Stimulated activated naive CD8-positive, alpha-beta T cell treated with anti-CD3 and anti-CD28 coated beads, Interleukin-15, Interleukin-2, amounts not matched to agents 100 ng/mL and 50 ng/mL, for 24 hours (primary cell): Measurements from ENCODE around the gene RPS6KL1.

Experiments used
- H3K27ac Mint-ChIP-seq: one replicate; pipeline ENCODE4 v1.8.0; 2021; ENCODE audit warnings: mild to moderate bottlenecking, mixed read lengths
- H3K27me3 Mint-ChIP-seq: one replicate; pipeline ENCODE4 v1.8.0; 2021; ENCODE audit warnings: mixed read lengths
- H3K36me3 Mint-ChIP-seq: one replicate; pipeline ENCODE4 v1.8.0; 2021; ENCODE audit warnings: low read depth, mixed read lengths
- H3K4me1 Mint-ChIP-seq: one replicate; pipeline ENCODE4 v1.8.0; 2021; ENCODE audit warnings: low read depth, mixed read lengths
- H3K4me3 Mint-ChIP-seq: one replicate; pipeline ENCODE4 v1.8.0; 2021; ENCODE audit warnings: mild to moderate bottlenecking, mixed read lengths
- H3K9me3 Mint-ChIP-seq: one replicate; pipeline ENCODE4 v1.8.0; 2021; ENCODE audit warnings: mixed read lengths

Gene RPS6KL1

GRCh38 chr14:74902941-74903705 is 19.9 kb downstream of the RPS6KL1 start:
- H3K4me1 Mint-ChIP-seq, result no peaks in the 10 kb centered on the region
- H3K36me3 Mint-ChIP-seq, result peaks cover 50% of the 10 kb centered on the region
- H3K9me3 Mint-ChIP-seq, result no peaks in the 10 kb centered on the region
- no peak overlapping the region for H3K4me3 Mint-ChIP-seq
- H3K27me3 Mint-ChIP-seq, result no peaks in the 10 kb centered on the region
- H3K27ac Mint-ChIP-seq, result peak overlapping the region; percentile 45

DNA sequence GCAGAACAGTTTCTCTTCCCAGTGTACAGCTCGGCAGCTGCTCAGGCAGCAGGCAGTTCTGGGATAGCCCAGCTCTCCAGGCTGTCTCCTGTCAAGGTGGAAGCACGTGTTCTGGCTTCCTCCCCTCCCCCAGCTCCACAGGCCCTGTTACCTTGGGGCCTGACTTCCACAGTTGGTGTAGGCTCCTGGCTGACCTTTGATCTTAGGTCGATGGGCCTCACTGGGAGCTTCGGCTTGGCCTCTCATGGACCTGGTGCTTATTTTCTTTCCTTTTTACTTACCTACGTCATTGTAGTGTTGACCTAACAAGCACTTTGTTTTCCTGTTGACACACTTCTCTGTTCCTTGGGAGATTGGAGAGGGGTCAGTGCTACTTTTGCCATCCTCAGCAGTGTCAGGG is 24.4 kb downstream of the RPS6KL1 start:
- Mint-ChIP-seq H3K9me3 (no peaks in the 10 kb centered on the region), H3K36me3 (peaks cover 80% of the 10 kb centered on the region), H3K27ac (peak overlapping the region; percentile 45)

GRCh38 chr14:74898083-74898482 is 25.0 kb downstream of the RPS6KL1 start:
- no peak overlapping the region for H3K4me3 Mint-ChIP-seq
- H3K27me3 Mint-ChIP-seq, result no peaks in the 10 kb centered on the region
- H3K27ac Mint-ChIP-seq, result peak overlapping the region; percentile 15
- H3K4me1 Mint-ChIP-seq, result peaks cover 3% of the 10 kb centered on the region
- H3K36me3 Mint-ChIP-seq, result peaks cover 82% of the 10 kb centered on the region
- H3K9me3 Mint-ChIP-seq, result no peaks in the 10 kb centered on the region

More for the DNA sequence above, 24.4 kb downstream of the RPS6KL1 start:
- Mint-ChIP-seq H3K4me3 (no peak overlapping the region), H3K27me3 (no peaks in the 10 kb centered on the region), H3K4me1 (no peaks in the 10 kb centered on the region)

DNA sequence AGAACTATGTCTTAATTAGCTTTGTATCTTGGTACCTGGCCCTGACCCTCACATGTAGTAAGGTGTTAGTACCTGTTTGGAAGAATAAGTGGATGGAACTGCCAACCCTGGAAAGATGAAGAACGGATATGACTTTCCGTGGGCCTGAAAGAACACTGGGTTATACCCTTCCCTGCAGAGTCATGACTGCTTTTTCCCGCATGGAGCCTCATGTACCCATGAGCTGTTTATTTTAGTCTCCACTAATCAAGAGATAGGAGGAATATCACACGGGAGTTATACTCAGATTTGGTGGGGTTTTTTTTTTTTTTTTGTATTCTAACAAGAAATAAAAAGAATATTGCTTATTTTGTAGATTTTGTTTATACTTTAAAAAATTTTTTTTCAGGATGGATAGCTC is 25.4 kb downstream of the RPS6KL1 start:
- Mint-ChIP-seq H3K36me3 (peaks cover 81% of the 10 kb centered on the region), H3K27ac (no peak overlapping the region), H3K4me1 (peaks cover 6% of the 10 kb centered on the region)

GRCh38 chr14:74896400-74896799 is 26.7 kb downstream of the RPS6KL1 start:
- Mint-ChIP-seq H3K27ac (no peak overlapping the region), H3K9me3 (no peaks in the 10 kb centered on the region), H3K27me3 (no peaks in the 10 kb centered on the region), H3K4me3 (no peak overlapping the region), H3K4me1 (peaks cover 6% of the 10 kb centered on the region), H3K36me3 (peaks cover 85% of the 10 kb centered on the region)

More for the DNA sequence above, 25.4 kb downstream of the RPS6KL1 start:
- Mint-ChIP-seq H3K4me3 (no peak overlapping the region), H3K27me3 (no peaks in the 10 kb centered on the region), H3K9me3 (no peaks in the 10 kb centered on the region)

- H3K4me1 Mint-ChIP-seq, result peaks cover 6% of the 10 kb centered on the region
- H3K36me3 Mint-ChIP-seq, result peaks cover 82% of the 10 kb centered on the region
- H3K27me3 Mint-ChIP-seq, result no peaks in the 10 kb centered on the region
- H3K4me3 Mint-ChIP-seq, result no peak overlapping the region
- peak overlapping the region; percentile 1 for H3K27ac Mint-ChIP-seq
- H3K9me3 Mint-ChIP-seq, result no peaks in the 10 kb centered on the region
Measured at GRCh38 chr14:74893614-74894091, 29.4 kb downstream of the RPS6KL1 start.

GRCh38 chr14:74892745-74893144 is 30.3 kb downstream of the RPS6KL1 start:
- Mint-ChIP-seq H3K4me3 (no peak overlapping the region), H3K36me3 (peaks cover 83% of the 10 kb centered on the region), H3K27me3 (no peaks in the 10 kb centered on the region), H3K9me3 (no peaks in the 10 kb centered on the region), H3K4me1 (peaks cover 13% of the 10 kb centered on the region), H3K27ac (no peak overlapping the region)

GRCh38 chr14:74891870-74892269 is 31.2 kb downstream of the RPS6KL1 start:
- no peak overlapping the region for H3K27ac Mint-ChIP-seq
- H3K36me3 Mint-ChIP-seq, result peaks cover 76% of the 10 kb centered on the region
- no peak overlapping the region for H3K4me3 Mint-ChIP-seq

DNA sequence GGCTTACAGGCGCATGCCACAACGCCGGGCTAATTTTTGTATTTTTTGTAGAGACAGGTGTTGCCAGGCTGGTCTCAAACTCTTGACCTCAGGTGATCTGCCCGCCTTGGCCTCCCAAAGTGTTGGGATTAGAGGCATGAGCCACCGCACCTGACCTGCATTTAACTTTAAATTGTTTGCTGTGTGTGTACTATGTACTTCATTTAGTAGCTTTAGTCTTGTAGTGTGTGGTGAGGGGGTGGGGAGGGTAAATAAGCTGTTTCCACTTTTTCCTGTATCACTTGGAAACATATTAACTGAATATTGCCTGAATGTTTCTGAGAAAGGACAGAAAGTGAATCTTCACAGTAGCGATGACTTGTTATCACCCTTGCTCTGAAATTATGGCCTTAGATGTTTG is 32.8 kb downstream of the RPS6KL1 start:
- Mint-ChIP-seq H3K9me3 (no peaks in the 10 kb centered on the region), H3K27ac (no peak overlapping the region), H3K27me3 (no peaks in the 10 kb centered on the region), H3K36me3 (peaks cover 77% of the 10 kb centered on the region), H3K4me1 (peaks cover 27% of the 10 kb centered on the region), H3K4me3 (no peak overlapping the region)

More at GRCh38 chr14:74891870-74892269, 31.2 kb downstream of the RPS6KL1 start:
- Mint-ChIP-seq H3K27me3 (no peaks in the 10 kb centered on the region), H3K9me3 (no peaks in the 10 kb centered on the region), H3K4me1 (peaks cover 13% of the 10 kb centered on the region)

DNA sequence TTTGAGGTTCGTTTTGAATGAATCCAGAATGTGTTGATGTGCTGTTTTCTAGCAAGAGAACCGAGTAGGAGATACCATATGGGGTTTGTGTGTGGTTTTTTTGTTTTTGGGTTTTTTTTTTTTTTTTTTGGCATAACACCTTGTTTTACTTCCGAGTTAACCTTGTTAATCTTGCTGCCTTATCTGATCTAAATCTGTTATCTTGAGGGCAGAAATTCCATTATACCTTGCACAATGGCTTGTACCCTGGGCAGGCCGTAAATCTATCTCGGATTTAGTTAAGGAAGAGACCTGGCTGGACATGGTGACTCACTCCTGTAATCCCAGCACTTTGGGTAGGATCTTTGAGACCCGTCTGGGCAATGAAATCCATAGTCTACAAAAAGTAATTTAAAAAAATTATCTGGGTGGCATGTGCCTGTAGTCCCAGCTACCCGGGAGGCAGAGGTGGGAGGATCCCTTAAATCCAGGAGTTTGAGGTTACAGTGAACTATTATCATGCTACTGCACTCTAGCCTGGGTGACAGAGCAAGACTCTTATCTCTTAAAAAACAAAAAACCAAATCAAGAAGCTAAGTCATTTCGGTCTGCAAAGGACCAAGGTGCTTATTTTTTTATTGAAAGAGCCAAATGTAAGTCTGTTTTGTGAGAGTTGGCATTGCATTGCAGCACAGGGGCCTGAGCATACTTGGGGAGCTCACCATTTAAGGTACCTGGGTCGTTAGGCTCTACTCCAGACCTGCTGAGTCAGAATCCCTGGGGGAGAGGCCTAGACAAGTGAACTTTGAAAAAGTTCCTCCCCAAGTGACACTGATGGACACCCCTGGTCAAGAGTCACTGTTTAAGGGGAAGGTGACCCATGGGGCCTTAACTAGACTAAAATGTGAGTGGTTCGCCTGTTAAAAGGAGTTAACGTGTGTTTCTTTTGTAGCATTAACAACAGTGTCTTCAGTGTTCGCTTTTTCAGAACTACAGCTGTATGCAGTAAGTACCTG is 34.6 kb downstream of the RPS6KL1 start:
- peaks cover 44% of the 10 kb centered on the region for H3K4me1 Mint-ChIP-seq

DNA sequence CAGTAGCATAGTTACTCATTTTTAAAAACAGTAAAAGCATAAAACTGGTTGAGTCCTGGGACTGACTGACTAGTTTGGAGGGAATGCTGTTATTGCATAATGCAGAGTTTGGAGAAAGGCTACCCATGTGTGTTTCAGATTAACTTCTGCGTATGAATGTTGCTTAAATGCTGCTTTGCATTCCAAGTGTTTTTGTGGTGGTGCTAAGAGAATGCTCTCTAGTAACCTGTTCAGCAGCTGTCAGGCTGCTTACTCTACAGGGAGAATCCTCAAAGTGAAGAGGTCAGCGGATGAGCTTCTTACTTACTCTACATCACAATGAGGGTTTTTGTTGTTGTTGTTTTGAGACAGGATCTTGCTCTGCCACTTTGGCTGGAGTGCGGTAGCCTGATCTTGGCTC is 37.1 kb downstream of the RPS6KL1 start:
- H3K4me1 Mint-ChIP-seq, result peaks cover 52% of the 10 kb centered on the region
- no peak overlapping the region for H3K27ac Mint-ChIP-seq
- H3K4me3 Mint-ChIP-seq, result no peak overlapping the region
- no peaks in the 10 kb centered on the region for H3K9me3 Mint-ChIP-seq
- H3K27me3 Mint-ChIP-seq, result no peaks in the 10 kb centered on the region
- peaks cover 70% of the 10 kb centered on the region for H3K36me3 Mint-ChIP-seq

More for the DNA sequence above, 34.6 kb downstream of the RPS6KL1 start:
- Mint-ChIP-seq H3K36me3 (peaks cover 79% of the 10 kb centered on the region), H3K9me3 (no peaks in the 10 kb centered on the region), H3K4me3 (no peak overlapping the region), H3K27ac (no peak overlapping the region), H3K27me3 (no peaks in the 10 kb centered on the region)

DNA sequence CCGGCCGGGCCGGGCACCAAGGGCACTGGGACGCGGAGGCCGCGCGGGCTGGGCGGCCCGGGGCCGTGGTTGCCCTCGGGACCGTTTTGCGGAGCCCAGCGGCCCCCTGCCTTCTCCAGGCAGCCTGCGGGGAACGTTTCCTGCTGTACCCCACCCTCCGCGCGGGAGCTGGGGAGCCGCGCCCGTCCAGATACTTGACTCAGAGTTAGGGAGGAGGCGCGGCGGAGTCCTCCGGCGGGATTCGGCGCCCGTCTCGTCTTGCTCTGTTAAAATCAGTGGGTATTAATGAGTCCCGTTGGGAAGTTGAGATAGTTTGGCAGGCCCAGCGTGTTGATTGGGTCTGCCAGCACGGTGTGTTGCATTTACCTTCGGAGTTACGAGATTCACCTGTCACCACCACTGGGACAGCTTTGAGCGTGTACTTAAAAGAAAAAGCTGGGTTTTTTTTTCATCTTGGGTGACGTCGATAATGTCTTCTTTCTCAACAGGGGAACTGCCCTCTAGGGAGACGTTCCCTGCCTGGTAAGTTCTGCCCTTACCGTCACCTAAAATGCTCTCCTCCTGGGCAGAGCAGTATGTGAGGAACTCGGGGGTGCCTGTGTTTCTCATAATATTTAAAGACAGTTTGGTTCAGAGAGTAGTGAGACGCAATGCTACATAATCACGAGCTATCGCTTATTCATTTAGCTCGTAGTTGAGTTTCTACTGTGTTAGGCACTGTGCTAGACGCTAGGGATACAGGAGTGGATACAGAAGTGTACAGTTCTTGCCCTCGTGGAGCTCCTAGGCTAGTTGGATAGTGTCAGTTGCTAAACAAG is 40.7 kb downstream of the RPS6KL1 start:
- H3K4me1 Mint-ChIP-seq, result peaks cover 59% of the 10 kb centered on the region
- no peaks in the 10 kb centered on the region for H3K27me3 Mint-ChIP-seq
- peak overlapping the region; percentile 99 for H3K4me3 Mint-ChIP-seq
- no peaks in the 10 kb centered on the region for H3K9me3 Mint-ChIP-seq
- H3K27ac Mint-ChIP-seq, result peak overlapping the region; percentile 96
- peaks cover 42% of the 10 kb centered on the region for H3K36me3 Mint-ChIP-seq

- Mint-ChIP-seq H3K27me3 (no peaks in the 10 kb centered on the region), H3K4me3 (peak within 1 kb of the TSS; percentile 99), H3K4me1 (peaks cover 60% of the 10 kb centered on the region), H3K27ac (peak within 1 kb of the TSS; percentile 96), H3K36me3 (peaks cover 41% of the 10 kb centered on the region), H3K9me3 (no peaks in the 10 kb centered on the region)
Measured at GRCh38 chr14:74881431-74882102, 41.5 kb downstream of the RPS6KL1 start, which contains the start of gene DLST. DLST (plus strand) TSS chr14:74881916; CDS start chr14:74881954, 38 bp downstream.
